Duodenal mucosa (tissue), 2 donors: Measurements from ENCODE around the gene CUX1.

Source experiments
- H3K27ac ChIP-seq: one replicate; pipeline ENCODE4 v1.7.0; 2013; ENCODE audit warnings: low read depth, low read length
- H3K27me3 ChIP-seq, 2 donors: one replicate each; pipeline ENCODE4 v1.7.0; 2013; ENCODE audit warnings: low read length in 2 of 2, control low read depth in 1 of 2; ENCODE audit not compliant: insufficient read depth in 2 of 2, control insufficient read depth in 1 of 2
- H3K36me3 ChIP-seq, 2 donors: one replicate each; pipeline ENCODE4 v1.7.0; 2013; ENCODE audit warnings: low read length in 2 of 2, control low read depth in 1 of 2; ENCODE audit not compliant: insufficient read depth in 2 of 2, control insufficient read depth in 1 of 2
- H3K4me1 ChIP-seq, 2 donors: one replicate each; pipeline ENCODE4 v1.7.0; 2013; ENCODE audit warnings: low read length in 2 of 2, control low read depth in 1 of 2; ENCODE audit not compliant: insufficient read depth in 2 of 2, control insufficient read depth in 1 of 2
- H3K4me3 ChIP-seq, 2 donors: one replicate each; pipeline ENCODE4 v1.7.0; 2013; ENCODE audit warnings: low read length in 2 of 2, low read depth in 1 of 2
- H3K9ac ChIP-seq, 2 donors: one replicate each; pipeline ENCODE4 v1.7.0; 2013; ENCODE audit warnings: low read length in 2 of 2, low read depth in 1 of 2
- H3K9me3 ChIP-seq, 2 donors: one replicate each; pipeline ENCODE4 v1.7.0; 2013; ENCODE audit warnings: low read length in 2 of 2, control low read depth in 1 of 2; ENCODE audit not compliant: control insufficient read depth in 1 of 2

Gene CUX1

GRCh38 chr7:101943889-101944600 lies 126.6 kb downstream of the CUX1 start:
- peaks cover 20 to 25% of the 10 kb centered on the region in 2 donors for H3K4me1 ChIP-seq
- no peak overlapping the region for H3K9ac ChIP-seq
- no peak overlapping the region for H3K27ac ChIP-seq
- no peaks in the 10 kb centered on the region for H3K36me3 ChIP-seq
- no peaks in the 10 kb centered on the region for H3K9me3 ChIP-seq
- no peak overlapping the region for H3K4me3 ChIP-seq
- H3K27me3 ChIP-seq: no peaks in the 10 kb centered on the region

DNA sequence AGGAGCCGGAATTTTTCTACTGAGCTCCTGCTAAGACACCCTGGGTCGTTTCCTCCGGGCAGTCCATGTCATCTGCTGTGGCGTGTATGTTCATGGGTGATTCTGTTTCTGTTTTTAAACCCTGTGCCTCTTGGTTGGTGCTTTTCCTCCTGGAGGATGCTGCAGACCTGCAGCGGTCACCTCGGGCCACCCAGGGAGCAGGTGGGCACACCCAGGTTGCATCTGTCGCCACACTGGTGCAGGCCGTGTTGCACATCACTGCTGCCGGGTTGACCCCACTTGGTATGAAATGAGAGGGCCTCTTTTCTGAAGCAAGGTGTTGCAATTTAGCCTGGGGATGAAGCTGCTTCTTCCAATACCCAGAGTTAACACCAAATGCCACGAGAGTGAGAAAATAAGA lies 127.2 kb downstream of the CUX1 start:
- H3K4me1 ChIP-seq: peaks cover 20 to 25% of the 10 kb centered on the region in 2 donors
- H3K9me3 ChIP-seq: no peaks in the 10 kb centered on the region
- H3K27ac ChIP-seq: no peak overlapping the region
- no peak overlapping the region for H3K4me3 ChIP-seq
- no peak overlapping the region for H3K9ac ChIP-seq
- no peaks in the 10 kb centered on the region for H3K27me3 ChIP-seq
- H3K36me3 ChIP-seq: no peaks in the 10 kb centered on the region

DNA sequence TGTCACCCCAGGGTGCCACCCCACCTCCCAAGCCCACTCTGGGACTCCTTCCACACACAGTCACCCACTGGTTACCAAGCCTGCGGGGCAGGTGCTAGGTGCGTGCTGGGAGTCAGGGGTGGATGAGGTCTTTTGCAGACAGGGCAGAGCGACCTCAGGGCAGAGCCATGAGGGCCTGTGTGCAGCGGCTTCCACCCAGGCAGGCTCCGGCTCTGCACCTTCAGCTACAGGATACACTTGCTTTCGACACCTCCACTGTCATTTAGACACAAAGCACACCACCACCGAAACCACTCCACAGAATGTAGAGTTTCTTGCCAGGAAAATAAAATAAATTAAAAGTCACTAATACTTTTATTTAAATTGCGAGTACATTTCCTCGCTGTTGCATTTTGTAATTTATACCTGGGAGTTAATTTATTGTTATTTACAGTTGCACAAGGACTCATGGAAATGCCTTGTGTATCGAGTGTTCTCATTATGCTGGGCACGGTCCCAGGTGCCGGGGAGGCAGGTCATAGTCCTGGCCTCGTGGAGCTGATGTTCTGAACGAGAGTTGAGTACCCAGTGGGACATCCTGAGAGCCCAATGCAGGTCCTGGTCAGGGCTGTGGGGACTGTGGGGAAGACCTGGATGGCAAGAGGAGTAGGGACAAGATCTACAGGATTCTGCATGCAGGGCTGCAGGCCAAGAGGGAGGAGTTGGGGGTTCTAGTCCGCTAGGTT lies 127.8 kb downstream of the CUX1 start:
- H3K4me1 ChIP-seq: peaks cover 20 to 25% of the 10 kb centered on the region in 2 donors
- no peak overlapping the region for H3K4me3 ChIP-seq
- H3K27ac ChIP-seq: no peak overlapping the region

DNA sequence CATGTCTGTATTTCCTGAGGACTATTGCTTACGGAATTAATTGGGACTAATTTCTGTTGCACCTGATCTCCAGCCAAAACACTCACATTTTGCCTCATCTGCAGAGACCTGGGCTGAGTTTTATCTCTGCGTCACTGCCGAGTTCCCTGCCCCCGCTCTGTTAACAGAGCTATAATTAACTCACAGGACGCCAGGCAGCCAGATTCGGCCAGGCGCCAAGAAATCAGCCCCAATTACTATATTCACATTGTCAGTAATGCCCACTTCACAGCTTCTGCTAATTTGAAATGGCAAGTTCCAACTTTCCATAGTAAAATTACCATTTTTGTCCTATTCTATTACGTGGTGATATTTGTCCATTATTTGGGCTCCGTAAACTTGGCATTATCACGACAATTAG lies 130.5 kb downstream of the CUX1 start:
- Histone ChIP-seq H3K9me3 (no peaks in the 10 kb centered on the region), H3K4me1 (peaks cover 0 to 8% of the 10 kb centered on the region in 2 donors), H3K9ac (no peak overlapping the region), H3K4me3 (no peak overlapping the region), H3K27ac (no peak overlapping the region), H3K36me3 (no peaks in the 10 kb centered on the region), H3K27me3 (no peaks in the 10 kb centered on the region)

More for the DNA sequence above, 127.8 kb downstream of the CUX1 start:
- H3K36me3 ChIP-seq: no peaks in the 10 kb centered on the region
- no peaks in the 10 kb centered on the region for H3K9me3 ChIP-seq
- H3K27me3 ChIP-seq: no peaks in the 10 kb centered on the region
- no peak overlapping the region for H3K9ac ChIP-seq

GRCh38 chr7:101948650-101949049 lies 131.2 kb downstream of the CUX1 start:
- Histone ChIP-seq H3K9ac (no peak overlapping the region), H3K27me3 (no peaks in the 10 kb centered on the region), H3K27ac (no peak overlapping the region), H3K36me3 (no peaks in the 10 kb centered on the region), H3K4me1 (peaks cover 0 to 16% of the 10 kb centered on the region in 2 donors), H3K4me3 (no peak overlapping the region), H3K9me3 (no peaks in the 10 kb centered on the region)

- H3K4me3 ChIP-seq: no peak overlapping the region
- no peak overlapping the region for H3K27ac ChIP-seq
- no peaks in the 10 kb centered on the region for H3K9me3 ChIP-seq
- no peaks in the 10 kb centered on the region for H3K27me3 ChIP-seq
- H3K4me1 ChIP-seq: peaks cover 0 to 19% of the 10 kb centered on the region in 2 donors
- H3K36me3 ChIP-seq: no peaks in the 10 kb centered on the region
- H3K9ac ChIP-seq: no peak overlapping the region
Measured at GRCh38 chr7:101950450-101951119, 133.2 kb downstream of the CUX1 start.

DNA sequence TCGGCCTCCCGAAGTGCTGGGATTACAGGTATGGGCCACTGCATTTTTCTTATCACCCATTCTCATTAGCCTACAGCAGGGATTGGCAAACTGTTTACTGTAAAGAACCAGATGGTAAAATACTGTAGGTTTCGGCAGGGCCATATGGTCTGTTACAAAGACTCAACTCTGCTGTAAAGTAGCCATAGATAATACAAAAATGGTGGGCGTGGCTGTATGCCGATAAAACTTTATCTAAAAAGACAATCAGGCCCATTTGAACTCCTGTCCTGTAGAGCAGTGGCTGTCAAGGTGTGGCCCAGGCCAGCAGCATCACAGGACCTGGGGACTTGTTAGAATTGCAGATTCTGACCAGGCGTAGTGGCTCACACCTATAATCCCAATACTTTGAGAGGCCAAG lies 134.3 kb downstream of the CUX1 start:
- no peak overlapping the region for H3K4me3 ChIP-seq
- H3K27me3 ChIP-seq: no peaks in the 10 kb centered on the region
- no peaks in the 10 kb centered on the region for H3K9me3 ChIP-seq
- peaks cover 0 to 19% of the 10 kb centered on the region in 2 donors for H3K4me1 ChIP-seq
- no peaks in the 10 kb centered on the region for H3K36me3 ChIP-seq
- H3K27ac ChIP-seq: no peak overlapping the region
- no peak overlapping the region for H3K9ac ChIP-seq

DNA sequence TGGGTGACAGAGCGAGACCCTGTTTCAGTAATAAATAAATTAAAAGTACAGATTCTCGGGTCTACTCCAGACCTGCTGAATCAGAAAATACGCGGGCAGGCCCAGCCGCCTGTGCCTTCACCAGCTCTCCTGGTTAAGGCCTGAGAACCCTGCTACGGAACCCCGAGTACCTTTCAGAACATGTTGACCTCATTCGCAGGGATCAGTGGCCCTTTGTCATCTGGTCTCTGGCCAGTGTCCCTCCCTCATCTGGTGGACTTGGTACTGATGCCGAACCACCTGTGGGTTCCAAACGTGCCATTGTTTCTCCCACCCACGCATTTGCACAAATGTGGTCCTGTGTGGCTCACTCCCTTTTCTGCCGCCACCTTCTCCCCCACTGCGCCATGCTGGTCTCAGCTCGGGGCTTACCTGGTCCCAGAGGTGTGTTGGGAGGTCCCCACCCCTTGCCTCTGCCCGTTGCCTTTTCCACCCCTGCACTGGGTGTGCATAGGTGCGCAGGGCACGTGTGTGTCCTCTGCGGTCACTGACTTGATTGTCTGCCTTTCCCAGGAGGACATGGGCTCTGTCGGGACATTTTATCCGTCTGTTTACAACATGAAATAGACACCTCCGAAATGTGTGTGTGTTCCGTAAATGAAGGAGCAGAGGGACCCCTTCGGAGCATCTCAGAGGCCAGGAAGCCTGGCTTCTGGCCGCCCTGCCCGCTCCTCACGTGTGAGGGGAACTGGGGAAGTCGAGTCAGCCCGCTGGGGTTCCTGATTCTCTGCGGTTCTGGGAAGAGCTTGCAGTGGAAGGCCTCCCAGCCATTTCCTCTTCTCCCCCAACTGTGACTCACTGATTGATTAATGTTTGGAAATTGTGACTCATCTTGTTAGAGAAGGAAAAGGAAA lies 135.2 kb downstream of the CUX1 start:
- Histone ChIP-seq H3K9ac (no peak overlapping the region), H3K36me3 (no peaks in the 10 kb centered on the region), H3K9me3 (no peaks in the 10 kb centered on the region), H3K4me3 (no peak overlapping the region), H3K4me1 (peaks cover 0 to 18% of the 10 kb centered on the region in 2 donors), H3K27ac (no peak overlapping the region), H3K27me3 (no peaks in the 10 kb centered on the region)

DNA sequence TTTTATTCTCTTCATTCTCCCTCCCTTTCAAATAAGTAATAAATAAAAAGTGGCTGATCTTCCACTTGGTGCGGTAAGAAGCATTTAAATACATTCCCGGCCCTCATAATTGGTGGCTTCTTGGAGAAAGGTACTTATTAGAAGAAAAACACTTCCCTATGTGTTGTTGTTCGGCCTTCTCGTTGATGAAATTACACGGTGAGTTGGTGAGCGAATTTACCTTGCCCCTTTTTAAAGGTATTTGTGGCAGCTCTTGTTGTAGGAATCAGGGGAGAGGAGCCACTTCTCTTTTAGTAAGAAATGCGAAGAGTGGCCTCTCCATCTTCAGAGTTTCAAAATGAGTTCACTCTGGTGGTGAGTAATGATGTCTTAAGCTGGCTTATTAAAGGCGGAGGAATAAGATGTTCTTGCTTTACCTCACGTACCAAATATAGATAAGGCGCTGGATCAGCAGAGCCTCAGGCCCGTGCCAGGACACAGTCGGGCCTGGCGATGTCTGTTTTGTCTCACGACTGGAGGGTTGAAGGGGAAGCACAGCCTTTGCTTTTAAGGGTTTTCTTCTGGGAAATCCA lies 135.9 kb downstream of the CUX1 start:
- no peak overlapping the region for H3K27ac ChIP-seq
- H3K4me3 ChIP-seq: no peak overlapping the region
- no peaks in the 10 kb centered on the region for H3K9me3 ChIP-seq
- no peaks in the 10 kb centered on the region for H3K36me3 ChIP-seq
- peaks cover 0 to 12% of the 10 kb centered on the region in 2 donors for H3K4me1 ChIP-seq
- no peaks in the 10 kb centered on the region for H3K27me3 ChIP-seq
- H3K9ac ChIP-seq: no peak overlapping the region
